Spleen (tissue), 7 donors: ENCODE measurements around the gene NEDD9.

ENCODE experiments used
- POLR2A ChIP-seq, 3 donors: fragments of 450-650 bp; IDR thresholded peaks; one replicate each; pipeline ENCODE4 v1.5.1; 2017; ENCODE audit warnings: antibody characterized with exemption in 3 of 3, mild to moderate bottlenecking in 1 of 3
- TF ChIP-seq, protein P1 (sequence below), 11 experiments: fragments of 200-600 bp in 7 of 11; fragments of 450-650 bp in 4 of 11; sonication (generic) in 4 of 11; IDR thresholded peaks in 8 of 11; conservative IDR thresholded peaks in 3 of 11; 1 replicate in 7 of 11; 2 replicates in 4 of 11; pipeline versions ENCODE4 v1.4.0 to v1.8.0; 2016 to 2021; ENCODE audit warnings: antibody characterized with exemption in 11 of 11, inconsistent platforms in 4 of 11, mild to moderate bottlenecking in 1 of 11
- donor health status: DM: no; HTN: no; CAD: no; lungs with moderate emphysema.
- donor health status: DM: no; HTN: no; CAD: no.
- donor health status: DM: no; HTN: no; CAD: no.

DNA sequence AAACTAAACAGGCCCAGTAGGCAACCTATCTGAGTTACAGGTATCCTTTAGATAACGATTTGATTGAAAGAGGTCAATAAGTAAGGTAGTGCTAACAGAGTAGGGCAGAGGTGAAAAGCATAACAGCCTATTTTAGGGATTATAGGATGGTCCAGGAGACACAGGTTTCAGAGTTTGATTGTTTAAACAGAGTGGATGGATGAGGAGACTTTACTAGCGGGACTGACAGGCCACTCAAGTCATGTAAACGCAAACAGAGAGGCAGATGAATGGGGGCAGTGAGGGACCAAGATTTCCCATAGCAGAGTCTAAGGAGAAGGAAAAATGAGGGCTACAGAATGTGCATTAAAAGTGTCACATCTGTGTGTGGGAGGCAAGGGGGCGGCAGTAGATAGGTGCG is 4.8 kb downstream of the NEDD9 start:
- no peak for TF ChIP-seq POLR2A (IDR thresholded peaks at IDR 0.05)
- TF ChIP-seq, protein P1, sequence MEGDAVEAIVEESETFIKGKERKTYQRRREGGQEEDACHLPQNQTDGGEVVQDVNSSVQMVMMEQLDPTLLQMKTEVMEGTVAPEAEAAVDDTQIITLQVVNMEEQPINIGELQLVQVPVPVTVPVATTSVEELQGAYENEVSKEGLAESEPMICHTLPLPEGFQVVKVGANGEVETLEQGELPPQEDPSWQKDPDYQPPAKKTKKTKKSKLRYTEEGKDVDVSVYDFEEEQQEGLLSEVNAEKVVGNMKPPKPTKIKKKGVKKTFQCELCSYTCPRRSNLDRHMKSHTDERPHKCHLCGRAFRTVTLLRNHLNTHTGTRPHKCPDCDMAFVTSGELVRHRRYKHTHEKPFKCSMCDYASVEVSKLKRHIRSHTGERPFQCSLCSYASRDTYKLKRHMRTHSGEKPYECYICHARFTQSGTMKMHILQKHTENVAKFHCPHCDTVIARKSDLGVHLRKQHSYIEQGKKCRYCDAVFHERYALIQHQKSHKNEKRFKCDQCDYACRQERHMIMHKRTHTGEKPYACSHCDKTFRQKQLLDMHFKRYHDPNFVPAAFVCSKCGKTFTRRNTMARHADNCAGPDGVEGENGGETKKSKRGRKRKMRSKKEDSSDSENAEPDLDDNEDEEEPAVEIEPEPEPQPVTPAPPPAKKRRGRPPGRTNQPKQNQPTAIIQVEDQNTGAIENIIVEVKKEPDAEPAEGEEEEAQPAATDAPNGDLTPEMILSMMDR (IDR thresholded peaks at IDR 0.05 in 8 of 11, conservative IDR thresholded peaks at IDR 0.05 in 3 of 11): no peak
